Measurements from ENCODE around the gene SMARCD1. TPM values are rescaled to one million over a fixed set of nuclear protein-coding genes. Genes with fewer than 3 reads are reported as not detected.
A peak's percentile ranks its signal among the peaks of the same experiment; 100 is the strongest.

The SMARCD1 gene
- total RNA-seq, 1 donor from 2014 or later: 43.8 TPM

DNA sequence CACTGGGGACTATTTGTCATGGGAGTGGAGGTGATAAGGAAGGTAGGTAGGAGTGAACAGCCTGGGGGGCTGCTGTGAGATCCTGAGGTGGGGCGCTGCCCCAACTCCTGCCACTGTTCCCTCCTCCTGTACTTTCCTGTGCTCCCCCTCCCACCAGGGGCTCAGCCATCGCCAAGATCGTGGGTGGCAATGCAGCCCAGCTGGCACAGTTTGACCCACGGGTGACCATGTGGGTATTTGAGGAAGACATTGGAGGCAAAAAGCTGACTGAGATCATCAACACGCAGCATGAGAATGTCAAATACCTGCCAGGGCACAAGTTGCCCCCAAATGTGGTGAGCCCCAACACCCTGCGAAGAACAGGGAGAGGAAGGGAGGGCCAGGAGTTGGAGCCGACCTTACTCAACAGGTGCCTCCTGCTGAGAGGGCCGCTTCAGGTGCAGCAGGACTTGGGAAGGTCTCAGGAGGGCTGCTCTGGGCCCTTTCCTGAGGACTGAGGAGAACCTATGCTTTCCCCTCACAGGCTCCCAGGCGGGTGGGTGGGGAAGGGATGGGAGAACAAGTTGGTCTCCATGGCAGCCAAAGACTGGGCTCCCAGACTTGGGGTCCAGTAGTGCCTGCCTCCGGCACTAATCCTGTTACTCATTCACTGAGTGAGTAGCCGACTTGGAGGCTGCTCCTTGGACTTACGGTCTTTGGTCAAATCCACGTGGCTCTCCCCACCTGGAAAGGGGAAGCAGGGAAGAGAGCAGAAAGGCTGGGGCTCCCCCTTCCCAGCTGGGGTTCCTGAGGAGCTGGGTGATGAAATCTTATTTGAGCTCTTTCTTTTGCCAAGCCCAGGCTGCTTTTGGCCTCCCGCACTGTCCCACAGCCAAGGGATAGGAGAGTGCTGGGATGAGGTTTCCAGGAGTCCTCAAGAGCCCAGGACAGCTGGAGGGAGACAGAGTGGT lies 19.6 kb downstream of the SMARCD1 start:
- peak; percentile 67 for DNase-seq

DNA sequence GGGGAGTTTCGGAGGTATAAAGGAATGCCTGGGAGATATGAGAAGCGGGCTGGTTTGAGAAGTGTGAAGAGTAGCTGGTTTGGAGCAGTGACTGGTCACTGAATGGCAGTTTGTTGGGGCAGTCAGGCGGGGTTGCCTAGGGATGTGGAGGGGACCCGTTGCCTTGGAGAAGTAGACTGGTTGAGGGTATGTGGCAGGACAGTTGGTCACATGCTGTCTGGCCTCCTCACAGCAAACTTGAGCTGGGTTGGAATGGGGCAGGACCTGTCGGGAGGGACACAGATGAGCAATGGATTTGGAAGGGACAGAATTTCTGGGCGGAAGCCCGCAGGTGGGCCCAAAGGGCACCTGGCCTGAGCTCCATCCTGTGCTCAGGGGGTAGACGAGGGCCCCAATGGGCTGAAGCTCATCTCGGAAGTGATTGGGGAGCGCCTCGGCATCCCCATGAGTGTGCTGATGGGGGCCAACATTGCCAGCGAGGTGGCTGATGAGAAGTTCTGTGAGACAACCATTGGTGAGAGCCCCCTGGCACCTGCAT lies 20.8 kb downstream of the SMARCD1 start:
- no peak for DNase-seq

DNA sequence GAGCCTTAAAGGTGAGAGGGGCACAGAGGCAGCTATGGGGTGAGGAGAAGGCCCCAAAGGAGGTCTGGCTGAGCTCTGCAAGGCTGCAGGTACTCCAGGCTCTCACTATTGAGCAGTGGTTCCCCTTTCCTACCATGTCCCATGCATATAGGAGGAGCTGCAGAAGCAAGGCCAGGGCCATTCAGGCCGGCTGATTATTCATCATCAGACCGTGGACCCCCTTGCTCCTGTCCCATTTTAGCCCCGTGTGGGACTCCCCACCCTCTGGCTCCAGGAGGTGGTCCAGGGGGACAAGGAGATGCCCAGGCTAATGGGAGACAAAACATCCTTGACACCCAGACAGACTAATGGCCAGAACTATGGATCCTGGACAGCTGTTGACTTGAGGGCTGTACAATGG lies 21.8 kb downstream of the SMARCD1 start:
- no peak for DNase-seq

DNA sequence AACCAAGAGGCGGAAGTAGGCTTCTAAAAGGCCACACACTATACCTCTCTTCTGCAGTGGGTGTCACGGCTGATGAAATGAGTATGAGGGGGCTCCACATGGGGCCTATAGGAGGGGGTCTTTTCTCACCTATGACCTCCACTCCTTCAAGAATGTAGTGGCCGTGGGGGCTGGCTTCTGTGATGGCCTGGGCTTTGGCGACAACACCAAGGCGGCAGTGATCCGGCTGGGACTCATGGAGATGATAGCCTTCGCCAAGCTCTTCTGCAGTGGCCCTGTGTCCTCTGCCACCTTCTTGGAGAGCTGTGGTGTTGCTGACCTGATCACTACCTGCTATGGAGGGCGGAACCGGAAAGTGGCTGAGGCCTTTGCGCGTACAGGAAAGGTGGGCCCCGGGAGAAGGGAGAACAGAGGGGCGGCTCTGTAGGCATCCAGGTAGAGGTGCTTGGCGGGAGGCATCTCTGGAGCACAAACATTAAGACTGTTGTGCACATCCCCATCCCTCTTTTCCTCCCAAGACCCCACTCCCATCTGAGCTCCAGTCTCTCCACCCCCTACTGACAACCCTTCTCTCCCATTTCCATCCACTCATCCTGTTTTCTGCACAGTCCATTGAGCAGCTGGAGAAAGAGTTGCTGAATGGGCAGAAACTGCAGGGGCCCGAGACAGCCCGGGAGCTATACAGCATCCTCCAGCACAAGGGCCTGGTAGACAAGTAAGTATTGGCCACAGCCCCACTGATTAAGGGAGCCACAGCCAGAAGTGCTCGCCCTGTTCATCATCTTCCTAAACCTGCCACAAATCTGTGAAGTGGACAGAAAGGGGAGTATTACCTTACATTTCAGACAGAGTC lies 22.5 kb downstream of the SMARCD1 start:
- DNase-seq: no peak

DNA sequence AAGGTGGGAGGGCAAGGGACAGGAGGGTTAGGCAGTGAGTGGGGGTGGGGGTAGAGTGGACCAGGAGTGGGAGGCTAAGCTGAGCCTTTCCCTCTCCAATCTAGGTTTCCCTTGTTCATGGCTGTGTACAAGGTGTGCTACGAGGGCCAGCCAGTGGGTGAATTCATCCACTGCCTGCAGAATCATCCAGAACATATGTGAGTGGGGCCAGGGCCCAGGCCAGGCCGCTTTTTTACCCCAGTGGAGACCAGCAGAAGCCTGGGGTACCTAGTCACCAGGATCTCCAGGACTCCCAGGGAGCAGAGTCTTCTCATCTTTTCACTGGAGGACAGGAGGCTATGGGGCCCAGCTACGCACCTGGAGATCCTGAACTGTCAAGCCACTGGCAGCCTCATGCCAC lies 24.2 kb downstream of the SMARCD1 start:
- DNase-seq: no peak

DNA sequence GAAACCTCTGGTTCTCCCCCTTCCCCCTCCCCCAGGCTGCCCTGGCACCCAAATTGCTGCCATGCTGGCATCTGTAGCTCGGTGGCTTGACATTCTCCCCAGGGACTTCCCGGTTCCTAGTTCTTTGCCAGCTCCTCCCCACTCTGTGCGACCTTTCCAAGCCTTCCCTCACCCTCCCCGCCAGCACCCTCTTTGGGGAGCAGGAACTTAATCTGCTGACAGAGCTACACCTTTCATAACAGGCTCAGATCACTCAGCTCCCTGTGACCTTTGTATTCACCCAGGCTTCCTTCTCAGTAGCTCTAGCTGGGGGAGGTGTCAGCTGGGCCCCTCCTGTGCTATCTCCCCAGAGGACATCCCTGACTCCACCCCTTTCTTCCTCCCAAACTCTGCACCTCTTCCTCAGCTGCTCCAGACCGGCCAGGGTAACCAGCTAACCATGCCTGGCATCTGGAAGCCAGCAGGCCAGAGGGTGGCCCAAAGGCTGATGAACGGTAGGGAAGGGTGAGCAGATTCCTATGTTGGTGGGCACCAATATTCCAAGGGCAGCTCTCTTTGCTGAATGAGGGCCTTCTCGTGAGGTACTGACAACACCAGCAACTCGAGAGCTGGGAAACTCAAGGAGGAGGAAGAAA lies 25.1 kb downstream of the SMARCD1 start:
- DNase-seq: no peak

DNA sequence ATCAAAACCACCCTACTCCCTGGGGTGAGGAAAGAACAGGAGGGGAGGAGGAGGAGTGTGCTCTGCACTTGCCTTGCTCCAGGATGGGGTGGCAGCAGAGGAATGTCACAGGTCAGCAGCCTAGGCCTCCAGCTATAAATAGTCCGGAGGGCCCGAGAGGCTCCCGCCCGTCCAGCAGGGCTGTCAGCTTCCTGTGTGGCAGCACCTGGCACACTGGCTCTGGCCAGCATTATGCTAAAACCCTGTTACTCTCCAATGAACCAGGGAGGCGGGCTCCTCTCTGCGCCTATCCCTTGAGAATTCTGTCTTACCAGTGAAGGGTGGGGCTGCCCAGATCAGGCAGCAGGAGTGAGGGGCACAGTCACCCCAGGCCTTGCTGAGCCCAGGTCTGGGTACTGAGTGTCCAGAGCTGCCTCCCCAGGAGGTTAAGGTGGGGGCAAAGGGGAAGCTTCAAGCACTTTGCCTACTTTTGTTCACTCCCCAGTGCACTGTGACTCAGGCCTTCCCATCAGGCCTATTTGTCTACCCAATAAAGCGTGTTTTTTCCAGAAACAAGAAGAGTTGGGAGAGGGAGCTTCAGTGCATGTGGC lies 25.7 kb downstream of the SMARCD1 start:
- DNase-seq: peak; percentile 70

DNA sequence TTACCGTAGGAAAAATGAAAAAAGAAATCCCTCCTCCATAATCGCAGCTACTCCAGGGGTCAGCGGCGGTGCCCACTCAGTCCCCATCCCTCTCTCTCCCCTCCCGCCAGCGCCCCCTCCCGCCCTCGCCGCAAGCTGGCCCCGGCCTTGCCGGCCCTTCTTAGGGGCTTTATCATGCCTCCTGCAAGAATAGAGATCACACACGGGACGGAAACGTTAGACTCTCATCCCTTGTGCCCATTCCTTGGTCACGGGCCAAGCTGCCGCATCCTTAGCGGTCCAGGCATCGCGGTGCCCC lies 26.2 kb downstream of the SMARCD1 start:
- DNase-seq: no peak

DNA sequence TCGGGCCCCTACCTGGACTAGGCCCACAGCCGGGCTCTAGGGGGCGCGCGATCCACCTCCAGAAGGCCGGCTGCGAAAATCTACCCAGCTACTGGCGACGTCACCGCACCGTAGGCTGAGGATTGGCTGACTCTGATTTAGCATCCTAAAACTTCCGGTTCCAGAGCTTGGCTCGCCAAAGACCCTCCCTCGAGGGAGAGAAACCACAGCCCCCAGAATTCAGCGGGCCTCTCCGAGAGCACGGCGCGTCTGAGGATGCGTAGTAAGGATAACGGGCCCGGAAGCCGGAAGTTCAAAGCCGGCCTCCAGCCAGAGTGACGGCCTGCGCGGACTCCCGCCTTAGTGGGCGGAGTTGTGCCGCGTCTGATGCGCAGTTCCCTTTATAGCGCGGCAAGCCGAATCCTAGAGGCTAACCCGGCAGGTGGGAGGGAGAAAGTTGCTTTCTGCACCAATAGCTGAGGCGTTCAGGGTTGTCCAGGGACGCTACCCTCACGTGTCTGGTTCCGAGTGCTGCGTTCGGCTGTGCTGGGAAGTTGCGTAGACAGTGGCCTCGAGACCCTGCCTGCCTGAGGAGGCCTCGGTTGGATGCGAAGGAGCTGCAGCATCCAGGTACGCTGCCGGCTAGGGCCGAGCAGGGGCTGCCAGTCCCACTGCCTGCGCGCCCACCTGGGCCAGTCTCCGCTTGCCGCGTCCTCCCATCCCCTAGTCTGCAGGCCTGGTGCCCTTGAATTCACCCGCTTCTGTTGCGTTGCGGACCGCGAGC lies 26.7 kb downstream of the SMARCD1 start, which contains the start of gene COX14:
COX14 (plus strand) TSS at position 544 of the 763 bp plus-strand sequence. CDS start 7,808 bp downstream, outside the sequence.
- peak; percentile 100 for DNase-seq

DNA sequence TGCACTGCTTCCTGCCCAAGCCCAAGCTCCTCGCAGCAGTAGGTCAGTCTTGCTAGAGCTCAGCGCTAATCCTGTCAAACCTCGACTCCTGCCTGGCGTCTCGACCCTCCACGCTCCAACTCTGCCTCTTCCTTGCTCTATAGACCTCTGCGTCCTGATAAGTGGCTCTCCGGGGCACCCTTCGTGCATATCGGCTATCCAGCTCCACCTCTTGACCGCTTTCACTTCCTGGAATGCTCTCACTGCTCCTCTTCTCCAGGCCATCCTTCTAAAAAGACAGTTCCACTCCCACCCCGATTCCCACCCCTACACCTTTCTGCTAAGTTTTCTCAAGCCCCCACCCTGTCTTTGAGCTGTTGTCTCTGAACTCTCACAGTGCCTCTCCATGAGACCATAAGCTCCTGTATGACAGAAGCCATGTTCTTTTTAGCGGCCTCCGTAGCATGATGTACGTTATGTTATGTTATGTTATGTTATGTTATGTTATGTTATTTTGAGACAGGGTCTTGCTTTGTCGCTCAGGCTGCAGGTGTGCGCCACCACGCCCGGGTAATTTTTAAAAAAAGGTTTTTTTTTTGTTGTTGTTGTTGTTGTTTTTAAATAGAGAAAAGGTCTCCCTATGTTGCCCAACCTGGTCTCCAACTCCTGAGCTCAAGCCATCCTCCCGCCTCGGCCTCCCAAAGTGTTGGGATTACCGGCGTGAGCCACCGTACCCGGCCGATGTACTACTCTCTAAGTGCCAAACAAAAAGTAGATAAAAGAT lies 27.5 kb downstream of the SMARCD1 start:
- DNase-seq: no peak

DNA sequence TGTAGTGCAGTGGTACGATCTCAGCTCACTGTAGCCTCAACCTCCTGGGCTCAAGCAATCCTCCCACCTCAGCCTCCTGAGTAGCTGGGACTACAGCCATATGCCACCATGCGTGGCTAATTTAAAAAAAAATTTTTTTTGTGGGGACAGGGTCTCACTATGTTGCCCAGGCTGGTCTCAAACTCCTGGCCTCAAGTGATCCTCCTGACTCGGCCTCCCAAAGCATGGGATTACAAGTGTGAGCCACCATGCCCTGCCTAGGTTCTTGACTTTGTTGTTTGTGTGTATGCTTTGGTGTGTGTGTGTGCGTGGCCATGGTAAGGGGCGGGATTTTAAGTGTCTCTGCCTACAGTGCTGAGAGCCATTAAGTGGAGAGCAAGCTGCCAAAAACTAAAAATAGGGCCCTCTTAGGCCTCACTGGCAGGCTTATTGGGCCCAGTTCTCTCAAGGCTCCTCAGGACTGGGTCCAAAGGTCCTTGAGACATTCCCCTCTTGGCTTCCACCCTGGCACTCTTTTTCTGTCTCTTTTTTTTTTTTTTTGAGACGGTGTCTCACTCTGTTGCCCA lies 32.0 kb downstream of the SMARCD1 start:
- DNase-seq: peak; percentile 35

DNA sequence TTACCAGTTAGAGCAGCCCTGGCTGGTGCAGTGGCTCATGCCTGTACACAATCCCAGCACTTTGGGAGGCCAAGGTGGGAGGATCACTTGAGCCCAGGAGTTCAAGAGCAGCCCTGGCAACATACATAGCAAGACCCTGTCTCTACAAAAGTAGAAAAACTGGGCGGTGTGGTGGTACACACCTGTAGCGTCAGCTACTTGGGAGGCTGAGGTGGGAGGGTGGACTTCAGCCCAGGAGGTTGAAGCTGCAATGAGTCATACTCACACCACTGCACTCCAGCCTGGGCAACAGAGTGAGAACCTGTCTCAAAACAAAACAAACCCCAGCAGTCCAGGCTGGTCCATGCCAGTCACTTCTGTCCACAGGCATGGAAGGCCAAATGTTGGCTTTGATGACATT lies 34.2 kb downstream of the SMARCD1 start:
- DNase-seq: no peak

DNA sequence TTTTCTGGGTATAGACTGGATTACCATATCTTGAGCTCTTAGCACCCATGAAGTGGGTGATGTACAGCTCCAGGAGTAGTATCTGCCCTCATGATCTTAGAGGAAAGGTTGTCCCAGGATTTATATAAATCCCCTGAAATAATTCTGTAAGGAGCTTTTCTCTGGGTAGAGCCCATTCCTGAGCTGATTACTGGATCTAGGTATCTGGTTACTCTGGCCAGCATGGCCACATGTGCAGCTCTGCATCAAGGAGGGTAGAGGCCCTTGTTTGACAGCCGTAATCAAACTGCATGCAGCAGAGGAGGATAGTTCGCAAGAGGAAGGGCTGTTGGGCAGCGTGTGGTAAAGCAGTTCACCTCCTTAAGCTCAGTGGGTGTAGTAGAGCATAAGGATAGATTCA lies 35.4 kb downstream of the SMARCD1 start:
- DNase-seq: no peak

DNA sequence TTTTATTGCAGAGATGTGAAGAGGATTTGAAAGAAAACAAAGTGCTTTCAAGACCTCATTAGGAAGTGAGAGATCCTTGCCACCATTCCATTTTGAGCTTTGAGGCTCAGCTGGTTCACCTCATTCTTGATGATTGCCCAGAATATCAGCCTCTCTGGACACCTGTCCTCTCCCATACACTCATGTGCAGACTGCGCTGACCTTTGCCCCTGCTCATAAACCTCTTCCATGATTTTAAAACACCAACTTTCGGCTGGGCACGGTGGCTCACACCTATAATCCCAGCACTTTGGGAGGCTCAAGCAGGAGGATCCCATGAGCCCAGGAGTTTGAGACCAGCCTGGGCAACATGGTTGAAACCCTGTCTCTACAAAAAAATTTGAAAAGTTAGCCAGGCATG lies 35.8 kb downstream of the SMARCD1 start:
- DNase-seq: no peak

DNA sequence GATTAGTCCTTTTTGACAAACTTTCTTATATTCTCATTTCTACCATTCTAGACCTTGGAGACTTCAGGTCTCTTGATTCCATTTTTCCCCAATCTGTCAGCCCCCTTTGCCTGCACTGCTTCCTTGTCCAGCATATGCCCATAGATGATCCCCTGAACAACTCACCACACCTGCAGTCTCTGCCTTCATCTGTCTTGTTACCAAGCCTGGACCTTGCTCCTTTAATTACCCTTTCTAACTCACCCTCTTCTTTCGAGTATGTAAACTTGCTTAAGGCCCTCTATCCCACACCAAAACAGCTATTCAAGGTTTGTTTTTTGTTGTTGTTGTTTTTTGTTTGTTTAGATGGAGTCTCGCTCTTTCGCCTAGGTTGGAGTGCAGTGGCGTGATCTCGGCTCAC lies 36.5 kb downstream of the SMARCD1 start:
- DNase-seq: no peak

DNA sequence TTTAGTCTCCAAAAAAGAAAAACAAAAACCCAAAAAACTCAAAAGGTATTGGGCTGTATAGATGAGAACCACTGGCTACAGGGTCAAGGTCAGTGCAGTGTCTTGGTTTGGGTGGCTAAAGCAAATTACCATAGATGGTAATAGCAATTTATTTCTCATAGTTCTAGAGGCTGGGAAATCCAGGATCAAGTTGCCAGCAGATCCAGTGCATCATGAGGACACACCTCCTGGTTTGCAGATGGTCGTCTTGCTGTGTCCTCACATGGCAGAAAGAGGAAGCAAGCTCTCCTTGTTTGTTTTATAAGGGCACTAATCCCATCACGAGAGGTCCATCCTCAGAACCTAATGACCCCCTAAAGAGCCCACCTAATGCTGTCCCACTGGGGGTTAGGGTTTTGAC lies 38.1 kb downstream of the SMARCD1 start:
- no peak for DNase-seq

DNA sequence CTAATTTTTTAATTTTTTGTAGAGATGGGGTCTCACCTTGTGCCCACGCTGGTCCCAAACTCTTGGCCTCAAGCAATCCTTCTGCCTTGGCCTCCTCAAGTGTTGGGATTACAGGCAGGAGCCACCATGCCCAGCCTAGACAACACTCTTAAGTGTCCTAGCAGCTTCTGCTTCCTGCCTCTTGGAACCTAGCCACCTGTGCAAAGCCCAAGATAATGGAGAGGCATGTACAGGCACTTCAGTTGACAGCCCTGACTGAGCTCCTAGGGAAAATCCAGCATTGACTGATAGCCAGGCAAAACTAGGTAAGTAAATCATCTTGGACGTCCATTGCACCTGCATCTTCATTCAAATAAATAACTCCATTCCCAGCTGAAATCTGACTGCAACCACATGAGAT lies 42.4 kb downstream of the SMARCD1 start:
- DNase-seq: no peak

DNA sequence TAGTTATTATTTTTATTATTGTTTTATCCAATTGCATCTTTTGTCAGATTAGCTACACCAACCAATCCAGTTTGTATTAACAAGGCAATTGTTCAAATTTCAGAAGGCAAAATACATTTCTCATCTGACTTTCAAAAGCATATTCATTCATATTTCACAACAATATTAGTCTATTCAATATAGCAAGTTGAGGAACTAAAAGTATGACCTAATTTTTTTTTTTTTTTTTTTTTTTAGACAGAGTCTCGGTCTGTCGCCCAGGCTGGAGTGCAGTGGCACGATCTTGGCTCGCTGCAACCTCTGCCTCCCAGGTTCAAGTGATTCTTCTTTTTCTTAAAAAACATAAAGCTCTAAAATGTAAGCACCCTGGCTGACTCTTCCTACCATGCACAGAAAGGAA lies 44.1 kb downstream of the SMARCD1 start:
- DNase-seq: no peak

DNA sequence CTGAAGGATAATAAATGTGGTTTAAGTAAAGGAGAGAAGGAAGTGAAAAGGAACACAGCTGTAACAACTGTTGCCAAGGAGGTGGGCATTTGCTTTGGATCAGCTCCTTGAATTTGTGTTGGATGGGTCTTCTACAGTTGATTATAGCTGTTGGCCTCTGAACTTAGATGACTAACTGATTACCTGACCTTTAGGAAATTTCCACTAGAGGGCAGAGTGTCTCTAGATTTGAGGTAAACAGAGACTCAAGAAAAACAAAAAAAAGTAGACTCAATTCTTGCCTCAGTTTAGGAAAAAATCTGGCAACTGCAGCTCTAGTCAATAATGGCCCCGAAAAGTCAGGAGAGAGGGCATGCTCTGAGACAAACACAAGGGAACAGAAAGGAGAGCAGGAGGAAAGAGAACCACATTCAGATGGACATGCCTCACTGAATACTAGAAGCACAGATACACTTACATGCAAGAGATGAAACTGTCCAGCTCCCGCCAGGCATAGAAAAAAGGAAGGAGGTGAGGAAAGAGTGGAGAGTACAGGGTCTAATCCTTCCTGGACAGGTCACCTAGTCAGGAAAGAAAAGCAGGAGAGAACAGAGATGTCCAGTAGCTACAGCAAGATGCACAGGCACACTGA lies 47.5 kb downstream of the SMARCD1 start:
- peak; percentile 60 for DNase-seq

DNA sequence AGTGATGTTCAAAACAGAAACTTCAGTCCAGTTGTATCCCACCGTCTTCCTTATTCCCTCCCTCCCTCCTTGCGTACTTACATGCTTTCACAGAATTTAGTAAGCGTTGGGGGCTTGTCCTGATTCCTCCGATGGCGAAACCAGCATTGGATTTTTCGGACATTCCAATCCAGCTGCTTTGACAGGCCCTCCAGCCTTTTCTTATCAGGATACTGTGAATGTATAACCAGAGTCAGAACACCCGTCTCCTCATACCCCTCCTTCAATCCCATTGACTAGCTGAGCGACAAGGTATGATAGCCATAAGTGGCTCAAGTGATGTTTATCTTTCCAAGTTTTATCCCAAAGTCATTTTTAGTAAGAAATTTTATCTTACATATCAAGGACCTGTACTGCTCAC lies 57.9 kb downstream of the SMARCD1 start:
- no peak for DNase-seq
